Activated CD4-positive, CD25-positive, alpha-beta regulatory T cell treated with anti-CD3 and anti-CD28 coated beads, Interleukin-2, amount 50 U/mL, for 72 hours (primary cell): ENCODE data around the gene NUP58.
"Not testable (repeated sequence)": the region's sequence is repeated elsewhere in the genome, so short reads cannot be mapped to it uniquely, and the experiment has no call there.

Experiments used
- DNase-seq: peaks from one replicate; pipeline ENCODE4 v3.0.0; 2021

Gene NUP58

GRCh38 chr13:25306671-25307464 lies 5.4 kb downstream of the NUP58 start:
- DNase-seq, result no peak

DNA sequence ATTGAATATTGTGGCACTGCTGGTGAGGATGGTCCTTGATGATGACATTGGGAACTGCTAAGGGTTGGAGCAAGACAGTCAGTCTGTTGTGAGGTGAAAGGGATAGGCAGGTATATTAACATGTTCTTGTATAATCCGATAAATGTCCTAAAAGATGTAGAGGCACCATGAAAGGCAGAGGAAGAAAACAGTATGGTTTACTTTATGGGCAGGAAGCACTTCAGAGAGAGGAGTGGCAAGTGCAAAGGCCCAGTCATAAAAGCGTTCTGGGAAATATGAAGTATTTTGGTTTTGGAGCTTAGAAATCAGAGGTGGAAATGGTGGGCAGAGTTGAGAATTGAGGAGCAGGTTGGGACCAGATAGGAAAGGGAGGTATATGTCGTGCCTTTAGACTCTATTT lies 9.5 kb downstream of the NUP58 start:
- no peak for DNase-seq

- DNase-seq, result not testable (repeated sequence)
Measured at GRCh38 chr13:25318946-25319345, 17.5 kb downstream of the NUP58 start.

- DNase-seq, result no peak
Measured at GRCh38 chr13:25319771-25320170, 18.3 kb downstream of the NUP58 start.

DNA sequence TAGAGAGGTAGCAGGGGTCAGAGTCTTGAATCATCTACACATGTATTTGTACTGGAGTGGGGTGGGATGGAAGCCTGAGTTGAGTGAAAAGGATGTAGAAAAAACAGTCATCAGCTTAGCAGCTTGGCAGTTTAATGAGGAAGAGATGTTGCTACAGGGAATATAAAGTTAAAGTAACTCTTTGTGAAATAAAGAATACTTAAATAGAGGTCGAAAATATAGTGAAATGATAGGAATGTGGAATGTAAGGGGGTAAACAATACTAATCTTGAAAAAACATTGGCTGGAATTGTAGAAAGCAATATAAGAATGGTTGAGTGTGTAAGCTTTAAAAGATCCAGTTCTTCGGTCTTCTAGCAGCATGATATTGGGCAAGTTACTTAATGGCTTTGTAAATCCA lies 22.7 kb downstream of the NUP58 start:
- no peak for DNase-seq

DNA sequence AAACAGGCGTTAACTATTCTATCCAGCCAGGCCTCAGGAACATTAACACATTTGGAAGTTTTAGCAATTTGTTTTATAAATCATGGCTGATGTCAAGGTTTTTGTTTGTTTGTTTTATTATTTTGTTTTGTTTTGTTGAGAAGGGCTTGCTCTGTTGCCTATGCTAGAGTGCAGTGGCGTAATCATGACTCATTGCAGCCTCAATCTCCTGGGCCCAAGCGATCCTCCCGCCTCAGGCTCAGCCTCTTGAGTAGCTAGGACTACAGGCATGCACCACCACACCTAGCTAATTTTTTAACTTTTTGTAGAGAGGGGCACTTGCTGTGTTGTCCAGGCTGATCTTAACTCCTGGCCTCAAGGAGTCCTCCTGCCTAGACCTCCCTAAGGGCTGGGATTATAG lies 28.3 kb downstream of the NUP58 start:
- DNase-seq, result no peak

DNA sequence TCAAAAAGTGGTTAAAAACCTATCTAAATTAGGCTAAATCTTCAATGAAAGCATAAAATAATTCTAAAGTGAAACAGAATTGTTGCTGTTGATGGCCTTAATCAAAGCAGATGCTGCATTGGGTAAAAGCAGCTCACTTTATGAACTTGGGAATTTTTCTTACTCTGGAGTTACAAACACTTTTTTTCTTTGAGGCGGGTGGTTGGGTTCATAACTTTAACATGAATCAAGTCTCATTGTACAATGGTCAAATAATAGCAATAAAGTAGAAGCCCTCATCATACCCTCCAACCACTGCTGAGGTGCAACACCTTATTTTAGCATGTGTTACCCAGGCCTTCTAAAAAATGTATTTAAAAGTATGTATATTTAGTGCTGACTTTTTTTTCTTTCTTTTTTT lies 29.1 kb downstream of the NUP58 start:
- no peak for DNase-seq

- no peak for DNase-seq
Measured at GRCh38 chr13:25335856-25336255, 34.4 kb downstream of the NUP58 start.

- DNase-seq, result no peak
Measured at GRCh38 chr13:25345576-25345975, 44.2 kb downstream of the NUP58 start.

- DNase-seq, result no peak
Measured at GRCh38 chr13:25347151-25347550, 45.7 kb downstream of the NUP58 start.

- no peak for DNase-seq
Measured at GRCh38 chr13:25351404-25351803, 50.0 kb downstream of the NUP58 start.

GRCh38 chr13:25352230-25352629 lies 50.8 kb downstream of the NUP58 start:
- no peak for DNase-seq

GRCh38 chr13:25352806-25353205 lies 51.4 kb downstream of the NUP58 start:
- no peak for DNase-seq

- no peak for DNase-seq
Measured at GRCh38 chr13:25353344-25353743, 51.9 kb downstream of the NUP58 start.

GRCh38 chr13:25354377-25354776 lies 53.0 kb downstream of the NUP58 start:
- DNase-seq, result no peak

GRCh38 chr13:25360443-25360842 lies 59.0 kb downstream of the NUP58 start:
- not testable (repeated sequence) for DNase-seq

- DNase-seq, result no peak
Measured at GRCh38 chr13:25365720-25366235, 64.4 kb downstream of the NUP58 start.

DNA sequence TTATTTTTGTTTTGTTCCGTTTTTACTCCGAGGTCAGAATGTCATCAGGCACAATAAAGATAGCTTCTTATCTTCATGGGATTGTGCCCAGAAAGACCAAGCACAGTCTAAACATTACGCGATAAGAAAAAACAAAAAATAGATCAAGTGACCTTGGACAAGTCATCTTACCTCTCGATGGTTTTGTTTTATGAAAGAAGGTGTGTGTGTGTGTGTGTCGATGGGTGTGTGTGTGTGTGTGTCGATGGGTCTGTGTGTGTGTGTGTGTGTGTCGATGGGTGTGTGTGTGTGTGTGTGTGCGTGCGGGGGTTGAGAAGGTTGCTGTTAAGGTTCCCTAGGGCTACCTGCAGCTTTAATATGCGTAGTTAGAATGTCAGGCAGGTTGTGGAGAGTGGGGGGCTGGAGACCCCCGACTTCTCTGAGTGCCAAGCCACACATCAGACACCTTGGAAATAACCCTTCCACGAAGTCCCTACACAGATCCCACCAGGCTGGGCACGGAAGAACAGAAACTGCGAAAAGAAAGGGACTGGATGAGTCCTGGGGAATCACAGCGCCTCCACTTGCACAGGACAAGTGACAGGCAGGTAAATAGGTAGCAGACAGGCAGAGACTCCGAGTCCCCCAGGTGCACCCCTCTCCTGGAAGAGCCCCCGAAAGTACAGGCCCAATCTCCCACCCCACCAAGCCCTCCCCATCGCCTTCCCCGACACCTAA lies 69.9 kb downstream of the NUP58 start:
- no peak for DNase-seq

GRCh38 chr13:25371875-25372283 lies 70.5 kb downstream of the NUP58 start, which contains the start of gene ATP8A2:
Gene ATP8A2 (plus strand): TSS chr13:25371974. CDS start chr13:25372213, 239 bp downstream.
- DNase-seq, result no peak

GRCh38 chr13:25372284-25373081 lies 71.1 kb downstream of the NUP58 start:
- DNase-seq, result no peak

DNA sequence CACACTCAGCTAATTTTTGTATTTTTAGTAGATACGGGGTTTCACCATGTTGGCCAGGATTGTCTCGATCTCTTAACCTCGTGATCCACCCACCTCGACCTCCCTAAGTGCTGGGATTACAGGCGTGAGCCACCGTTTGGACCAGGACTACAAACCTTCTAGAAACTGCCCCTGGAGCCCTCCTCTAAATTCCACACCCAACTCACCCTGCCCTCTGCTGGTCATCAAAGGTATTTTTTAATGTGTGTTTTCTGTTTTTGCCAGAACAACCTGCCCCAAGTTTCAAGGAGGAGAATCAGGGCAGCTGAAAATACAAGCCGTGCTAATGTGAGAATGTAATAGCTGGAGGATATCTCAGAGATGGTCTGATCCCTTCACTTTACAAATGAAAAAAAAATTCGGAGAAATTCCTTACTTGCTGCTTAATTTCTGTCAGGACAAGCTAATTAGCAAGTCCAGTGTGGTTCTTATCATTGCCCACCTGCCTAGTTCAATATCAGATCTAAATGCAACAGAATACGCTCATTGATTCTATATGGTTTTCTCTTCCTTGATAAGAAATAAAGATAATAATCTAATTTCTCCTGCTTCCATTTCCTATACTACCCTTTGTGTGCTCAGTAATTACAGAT lies 74.4 kb downstream of the NUP58 start:
- no peak for DNase-seq

DNA sequence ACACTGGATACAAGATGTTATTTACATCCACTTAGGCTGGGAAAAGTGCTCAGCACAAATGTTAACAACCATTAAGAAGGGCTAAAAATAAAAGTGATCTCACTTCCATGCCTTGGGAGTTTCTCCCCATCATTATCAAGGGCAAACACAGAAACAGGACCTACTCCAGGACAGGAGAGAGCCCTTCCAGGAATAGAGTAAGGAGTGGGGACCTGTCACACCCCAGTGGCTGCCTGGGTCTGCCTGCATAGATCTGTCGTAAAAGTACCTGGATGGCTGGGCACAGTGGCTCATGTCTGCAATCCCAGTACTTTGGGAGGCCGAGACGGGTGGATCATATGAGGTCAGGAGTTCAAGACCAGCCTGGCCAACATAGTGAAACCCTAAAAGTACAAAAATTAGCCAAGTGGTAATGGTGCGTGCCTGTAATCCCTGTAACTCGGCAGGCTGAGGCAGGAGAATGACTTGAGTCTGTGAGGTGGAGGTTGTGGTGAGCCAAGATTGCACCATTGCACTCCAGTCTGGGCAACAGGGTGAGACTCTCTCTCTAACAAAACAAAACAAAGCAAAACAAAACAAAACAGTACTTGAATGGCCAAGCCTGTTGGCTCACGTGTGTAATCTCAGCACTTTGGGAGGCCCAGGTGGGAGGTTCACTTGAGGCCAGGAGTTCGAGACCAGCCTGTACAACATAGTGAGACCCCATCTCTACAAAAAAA lies 76.0 kb downstream of the NUP58 start:
- DNase-seq, result no peak
